GM12865 (cell line): Measurements from ENCODE around the gene FAP.

Experiments used
- DNase-seq: peaks from one replicate; pipeline ENCODE4 v3.0.0; 2010; ENCODE audit warnings: low read depth
- H3K4me3 ChIP-seq: 2 replicates; pipeline ENCODE4 v1.5.1; 2011; ENCODE audit warnings: mild to moderate bottlenecking, low read depth, low read length, control low read depth
- TF ChIP-seq, protein P1 (sequence below): IDR thresholded peaks from 2 replicates; pipeline ENCODE4 v1.5.1; 2011; ENCODE audit warnings: low read length, control low read depth, low read depth, inconsistent platforms; ENCODE audit not compliant: insufficient read depth; ENCODE audit errors: missing control alignments

Gene FAP

DNA sequence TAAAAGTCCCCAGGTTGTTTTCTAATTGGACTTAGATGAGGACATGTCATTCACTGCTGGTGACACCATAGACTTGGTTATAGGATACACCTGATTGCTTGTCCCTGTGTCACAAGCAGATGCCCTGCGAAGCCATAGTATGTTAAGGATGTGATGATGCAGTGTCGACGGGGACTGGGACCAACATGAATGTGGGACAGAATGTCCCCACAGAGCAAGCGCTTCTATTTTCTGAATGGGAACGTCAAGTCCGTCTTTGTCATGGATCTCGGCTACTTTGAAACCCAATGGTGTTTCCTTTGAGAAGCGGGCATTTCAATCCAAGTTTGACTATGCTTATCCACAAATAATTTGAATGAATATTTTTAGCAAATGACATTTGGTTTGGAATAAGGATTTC lies 93.3 kb downstream of the FAP start:
- TF ChIP-seq, protein P1, sequence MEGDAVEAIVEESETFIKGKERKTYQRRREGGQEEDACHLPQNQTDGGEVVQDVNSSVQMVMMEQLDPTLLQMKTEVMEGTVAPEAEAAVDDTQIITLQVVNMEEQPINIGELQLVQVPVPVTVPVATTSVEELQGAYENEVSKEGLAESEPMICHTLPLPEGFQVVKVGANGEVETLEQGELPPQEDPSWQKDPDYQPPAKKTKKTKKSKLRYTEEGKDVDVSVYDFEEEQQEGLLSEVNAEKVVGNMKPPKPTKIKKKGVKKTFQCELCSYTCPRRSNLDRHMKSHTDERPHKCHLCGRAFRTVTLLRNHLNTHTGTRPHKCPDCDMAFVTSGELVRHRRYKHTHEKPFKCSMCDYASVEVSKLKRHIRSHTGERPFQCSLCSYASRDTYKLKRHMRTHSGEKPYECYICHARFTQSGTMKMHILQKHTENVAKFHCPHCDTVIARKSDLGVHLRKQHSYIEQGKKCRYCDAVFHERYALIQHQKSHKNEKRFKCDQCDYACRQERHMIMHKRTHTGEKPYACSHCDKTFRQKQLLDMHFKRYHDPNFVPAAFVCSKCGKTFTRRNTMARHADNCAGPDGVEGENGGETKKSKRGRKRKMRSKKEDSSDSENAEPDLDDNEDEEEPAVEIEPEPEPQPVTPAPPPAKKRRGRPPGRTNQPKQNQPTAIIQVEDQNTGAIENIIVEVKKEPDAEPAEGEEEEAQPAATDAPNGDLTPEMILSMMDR = no peak
- H3K4me3 ChIP-seq = no peak overlapping the region
- DNase-seq = no peak

DNA sequence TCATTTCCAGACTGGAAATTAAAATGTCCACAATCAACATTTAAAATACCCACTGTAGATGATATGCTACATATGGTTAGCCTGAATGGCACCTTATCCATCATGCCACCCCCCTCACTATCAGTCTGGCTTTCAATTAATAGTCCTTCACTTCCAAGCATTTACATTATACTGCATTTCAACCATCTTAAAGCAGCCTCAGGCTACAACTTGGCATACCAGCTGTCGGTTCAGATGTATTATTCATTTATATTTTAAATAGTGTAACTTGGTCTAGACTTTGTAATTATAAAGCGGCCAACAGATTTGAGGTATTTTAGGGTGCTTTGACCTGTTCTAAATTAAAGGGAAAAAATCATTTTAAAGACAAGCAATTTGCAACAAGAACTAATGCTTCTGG lies 93.8 kb downstream of the FAP start:
- no peak for DNase-seq
- TF ChIP-seq, protein P1 = no peak
- H3K4me3 ChIP-seq = no peak overlapping the region

DNA sequence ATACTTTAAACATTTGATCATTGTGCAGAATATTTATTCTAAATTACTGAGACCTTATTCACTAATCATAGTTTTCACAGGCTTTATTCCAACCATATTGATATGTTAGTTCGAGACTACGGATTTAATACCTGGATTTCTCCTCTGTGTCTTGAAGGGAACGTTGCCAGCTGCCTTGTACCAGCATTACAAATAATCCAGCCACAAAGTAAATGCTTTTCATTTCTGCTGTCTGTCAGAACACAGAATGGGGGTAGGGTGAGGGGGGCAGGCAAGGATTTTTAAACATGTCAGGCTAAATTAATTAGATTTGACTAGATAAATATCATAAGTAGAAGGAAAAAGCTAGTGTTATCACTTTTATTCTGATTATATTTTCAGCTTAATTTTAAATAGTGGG lies 94.3 kb downstream of the FAP start:
- no peak for DNase-seq
- TF ChIP-seq, protein P1 = no peak
- H3K4me3 ChIP-seq = no peak overlapping the region

DNA sequence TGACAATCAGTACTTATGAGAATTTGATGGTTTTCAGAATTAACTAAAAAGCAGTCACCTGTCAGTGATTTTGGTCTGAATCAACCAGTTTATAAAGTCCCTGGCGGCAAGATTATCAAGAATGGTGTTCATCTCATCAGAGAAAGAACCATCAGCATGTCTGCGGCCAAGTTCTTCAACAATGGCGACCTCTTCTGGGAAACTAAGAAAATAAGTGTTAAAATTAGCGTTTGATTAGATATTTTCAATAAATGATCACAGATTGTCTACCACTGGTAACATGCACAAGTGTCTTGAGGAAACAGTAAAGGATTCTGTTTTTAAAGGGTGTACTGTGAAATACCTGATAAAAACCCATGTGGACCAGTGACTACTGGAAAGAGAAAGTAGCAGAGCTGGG lies 99.3 kb downstream of the FAP start:
- TF ChIP-seq, protein P1 = no peak
- no peak for DNase-seq
- H3K4me3 ChIP-seq = no peak overlapping the region

DNA sequence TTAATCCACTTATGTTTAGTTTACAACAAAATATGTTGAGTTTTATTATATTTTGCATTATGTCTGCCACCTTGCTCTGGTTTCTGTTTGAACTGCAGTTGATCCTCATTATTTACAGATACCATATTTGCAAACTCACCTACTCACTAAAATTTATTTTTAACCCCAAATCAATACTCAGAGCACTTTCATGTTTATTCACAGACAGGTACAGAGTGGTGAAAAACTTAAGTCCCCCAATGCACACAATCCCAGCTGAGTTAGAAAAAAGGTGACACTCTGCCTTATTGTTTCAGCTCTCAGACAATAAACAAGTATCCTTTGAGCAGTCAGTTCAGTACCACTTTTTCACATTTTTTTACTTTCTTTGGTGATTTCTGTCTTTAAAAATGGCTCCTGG lies 104.9 kb downstream of the FAP start:
- TF ChIP-seq, protein P1 = no peak
- no peak for DNase-seq
- H3K4me3 ChIP-seq = no peak overlapping the region

DNA sequence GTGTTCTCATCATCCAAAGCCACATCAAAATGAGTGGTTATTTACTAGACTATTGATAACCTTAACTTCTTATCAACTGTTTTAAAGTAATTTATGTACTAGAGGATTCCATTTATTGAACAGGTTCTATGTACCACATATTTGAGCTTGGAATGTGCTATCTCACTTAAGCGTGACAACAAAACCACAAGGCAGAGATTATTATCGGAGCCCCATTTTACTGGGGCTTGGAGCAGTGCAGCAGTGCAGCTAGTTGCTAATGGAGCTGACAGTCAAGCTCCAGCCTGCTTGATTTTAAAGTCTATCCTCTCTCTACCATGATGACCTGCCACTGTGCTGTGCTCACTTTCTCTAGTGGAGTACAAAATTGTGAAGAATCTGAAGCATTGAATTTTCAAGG lies 115.8 kb downstream of the FAP start:
- H3K4me3 ChIP-seq = no peak overlapping the region
- TF ChIP-seq, protein P1 = no peak
- no peak for DNase-seq

DNA sequence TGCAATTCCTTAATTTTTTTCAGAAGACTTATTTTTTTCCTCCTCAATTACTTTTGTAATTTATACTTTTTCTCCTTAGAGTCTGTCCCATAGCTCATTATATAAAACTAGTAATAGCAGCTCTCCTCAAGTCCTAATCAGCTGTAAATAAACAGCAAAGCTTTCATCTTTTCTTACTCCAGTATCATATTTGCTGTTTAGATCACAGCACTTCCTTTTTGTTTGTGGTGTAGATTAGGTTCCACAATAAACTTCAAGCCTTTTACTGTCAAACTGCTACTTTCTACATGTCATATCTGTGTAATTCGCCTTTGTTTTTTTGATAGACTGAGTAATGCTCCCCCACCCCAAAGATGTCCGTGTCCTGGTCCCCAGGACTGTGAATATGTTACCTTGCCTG lies 116.7 kb downstream of the FAP start:
- no peak for DNase-seq
- H3K4me3 ChIP-seq = no peak overlapping the region
- TF ChIP-seq, protein P1 = no peak
